K562 (cell line): ENCODE results near the gene CPSF2. TPM values are rescaled to one million over a fixed set of nuclear protein-coding genes. Genes with fewer than 3 reads are reported as not detected.

Source experiments
- ASH1L ChIP-seq: fragments of 450-650 bp; IDR thresholded peaks from 2 replicates; pipeline ENCODE4 v1.6.1; 2018; ENCODE audit warnings: borderline replicate concordance, mild to moderate bottlenecking, low read depth; ENCODE audit not compliant: partially characterized antibody
- ELF2 ChIP-seq: fragments of 250-450 bp; sonication (Bioruptor Pico); IDR thresholded peaks from 2 replicates; pipeline ENCODE4 v1.5.0; 2021; ENCODE audit warnings: mild to moderate bottlenecking
- ESRRB ChIP-seq: fragments of 250-450 bp; sonication (Bioruptor Pico); IDR thresholded peaks from 2 replicates; pipeline ENCODE4 v1.5.0; 2020; ENCODE audit warnings: mild to moderate bottlenecking, moderate library complexity, borderline replicate concordance
- L3MBTL2 ChIP-seq: fragments of 450-650 bp; IDR thresholded peaks from 2 replicates; pipeline ENCODE4 v1.6.1; 2016; ENCODE audit warnings: mild to moderate bottlenecking, moderate library complexity
- MAFF ChIP-seq: IDR thresholded peaks from 2 replicates; pipeline ENCODE4 v1.6.1; 2012; ENCODE audit warnings: low read length, improper control_type of control experiment
- MIER1 ChIP-seq: fragments of 450-650 bp; IDR thresholded peaks from 2 replicates; pipeline ENCODE4 v1.6.1; 2016; ENCODE audit warnings: antibody characterized with exemption, mild to moderate bottlenecking, low read depth
- MYBL2 ChIP-seq, 2 experiments: fragments of 450-650 bp in 1 of 2; sonication (generic) in 1 of 2; formaldehyde crosslinking in 1 of 2; IDR thresholded peaks; 2 replicates each; pipeline versions ENCODE4 v1.6.1 to v1.8.1; 2017 to 2022; ENCODE audit warnings: borderline replicate concordance in 1 of 2, inconsistent platforms in 1 of 2, low read depth in 1 of 2, mild to moderate bottlenecking in 1 of 2, missing genetic modification reagents in 1 of 2, moderate library complexity in 1 of 2
- NCOA4 ChIP-seq: fragments of 450-650 bp; IDR thresholded peaks from 2 replicates; pipeline ENCODE4 v1.6.1; 2018; ENCODE audit warnings: mild to moderate bottlenecking; ENCODE audit not compliant: partially characterized antibody
- NFXL1 ChIP-seq: fragments of 450-650 bp; formaldehyde crosslinking; IDR thresholded peaks from 2 replicates; pipeline ENCODE4 v1.4.0; 2021; ENCODE audit warnings: mild to moderate bottlenecking
- ZKSCAN3 ChIP-seq: fragments of 250-450 bp; sonication (Bioruptor Pico); IDR thresholded peaks from 2 replicates; pipeline ENCODE4 v1.4.0; 2020
- ZNF165 ChIP-seq: fragments of 250-450 bp; sonication (Bioruptor Pico); IDR thresholded peaks from 2 replicates; pipeline ENCODE4 v1.4.0; 2020; ENCODE audit warnings: borderline replicate concordance
- ZNF3 ChIP-seq: fragments of 250-450 bp; sonication (Bioruptor Pico); IDR thresholded peaks from 2 replicates; pipeline ENCODE4 v1.5.0; 2021; ENCODE audit warnings: mild to moderate bottlenecking, moderate library complexity
- ZNF830 ChIP-seq: fragments of 250-450 bp; sonication (Bioruptor Pico); IDR thresholded peaks from 2 replicates; pipeline ENCODE4 v1.5.0; 2021; ENCODE audit warnings: mild to moderate bottlenecking
- polyA plus RNA-seq, 8 experiments: library from polyadenylated mRNA; depleted of rRNA in 4 of 8; stranded (reverse) in 5 of 8; unstranded in 3 of 8; fragments of >200 nt; fragmentation: Nextera tagmentation in 2 of 8; fragmentation: Illumina TruSeq in 1 of 8; extraction: Ambion mirVana in 2 of 8; extraction: Trizol in 1 of 8; gene quantifications; 2 replicates each; pipeline versions ENCODE4 v1.2.1 to v1.2.3, GENCODE V29; 2011 to 2014; ENCODE audit warnings: inconsistent platforms in 1 of 8, missing spikeins in 1 of 8
- total RNA-seq, 7 experiments: library from RNA; depleted of rRNA in 6 of 7; stranded (reverse); fragments of >200 nt in 6 of 7; fragmentation: Illumina TruSeq in 2 of 7; extraction: Trizol in 2 of 7; gene quantifications; 2 replicates each; pipeline versions ENCODE4 v1.2.1 to v1.2.3, GENCODE V29; 2011 to 2021; ENCODE audit warnings: low replicate concordance in 1 of 7
- TF ChIP-seq, protein P1 (sequence below), 2 experiments: fragments of 200-800 bp in 1 of 2; sonication (Bioruptor generic) in 1 of 2; sonication (generic) in 1 of 2; formaldehyde crosslinking in 1 of 2; IDR thresholded peaks in 1 of 2; conservative IDR thresholded peaks in 1 of 2; 2 replicates each; pipeline versions ENCODE4 v1.5.0 to v1.6.1; 2016 to 2020; ENCODE audit warnings: missing compliant biosample characterization in 1 of 2, missing genetic modification characterization in 1 of 2, missing genetic modification reagents in 1 of 2
- TF ChIP-seq, protein P2 (sequence below): fragments of 450-650 bp; formaldehyde crosslinking; IDR thresholded peaks from 2 replicates; pipeline ENCODE4 v1.4.0; 2022; ENCODE audit warnings: missing genetic modification characterization
- TF ChIP-seq, protein P3 (sequence below): sonication (generic); formaldehyde crosslinking; IDR thresholded peaks from 2 replicates; pipeline ENCODE4 v1.8.1; 2023; ENCODE audit warnings: mild to moderate bottlenecking, missing genetic modification reagents
- TF ChIP-seq, protein P4 (sequence below): fragments of 450-650 bp; conservative IDR thresholded peaks from 2 replicates; pipeline ENCODE4 v1.6.1; 2016; ENCODE audit warnings: missing genetic modification characterization, low read depth, mild to moderate bottlenecking, control low read depth, missing compliant biosample characterization
- TF ChIP-seq, protein P5 (sequence below): fragments of 250-450 bp; sonication (Bioruptor Pico); IDR thresholded peaks from 2 replicates; pipeline ENCODE4 v1.9.0; 2021; ENCODE audit warnings: mild to moderate bottlenecking

Gene CPSF2
- total and polyA plus RNA-seq, 9 of the 15 experiments (the other 6 are each of a cell fraction or from before 2014, with no cell fraction given): 20.8 to 71.3 (median 49.0) TPM

DNA sequence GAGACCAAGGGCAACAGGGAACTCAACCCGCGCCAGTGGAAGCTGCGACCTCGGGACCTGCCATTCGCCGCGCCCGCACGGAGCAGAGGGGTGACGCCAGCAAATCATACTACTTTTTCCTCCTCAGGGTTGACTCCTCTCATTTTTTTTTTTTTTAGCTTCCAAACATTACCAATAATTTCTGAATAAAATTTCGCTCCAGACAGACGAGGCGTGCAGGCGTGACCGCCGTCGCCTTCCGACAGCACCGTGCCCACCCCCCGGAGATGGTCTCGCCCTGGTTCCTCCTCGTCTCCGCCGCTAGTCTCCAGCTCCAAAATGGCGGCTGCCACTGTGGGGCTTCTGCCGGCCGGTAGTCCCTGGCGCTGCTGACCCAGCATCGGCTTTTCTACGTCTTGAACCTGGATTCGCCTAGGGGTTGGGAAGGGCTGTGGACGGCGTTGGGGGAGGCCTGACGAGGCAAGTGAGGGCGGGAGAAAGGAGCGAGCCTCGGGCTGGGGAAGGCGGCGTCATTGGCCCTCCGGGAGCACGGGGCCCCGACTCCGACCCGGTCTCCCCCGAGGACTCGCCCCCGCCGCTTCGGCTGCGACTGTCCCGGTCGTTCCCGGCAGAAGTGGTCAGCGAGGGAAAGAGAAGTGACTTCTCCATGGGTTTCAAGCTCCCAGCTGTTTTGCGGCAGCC lies at the start of gene CPSF2, which contains the start of gene NDUFB1 (continued):
- TF ChIP-seq, protein P1, sequence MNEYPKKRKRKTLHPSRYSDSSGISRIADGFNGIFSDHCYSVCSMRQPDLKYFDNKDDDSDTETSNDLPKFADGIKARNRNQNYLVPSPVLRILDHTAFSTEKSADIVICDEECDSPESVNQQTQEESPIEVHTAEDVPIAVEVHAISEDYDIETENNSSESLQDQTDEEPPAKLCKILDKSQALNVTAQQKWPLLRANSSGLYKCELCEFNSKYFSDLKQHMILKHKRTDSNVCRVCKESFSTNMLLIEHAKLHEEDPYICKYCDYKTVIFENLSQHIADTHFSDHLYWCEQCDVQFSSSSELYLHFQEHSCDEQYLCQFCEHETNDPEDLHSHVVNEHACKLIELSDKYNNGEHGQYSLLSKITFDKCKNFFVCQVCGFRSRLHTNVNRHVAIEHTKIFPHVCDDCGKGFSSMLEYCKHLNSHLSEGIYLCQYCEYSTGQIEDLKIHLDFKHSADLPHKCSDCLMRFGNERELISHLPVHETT (CRISPR knock-in tag; conservative IDR thresholded peaks at IDR 0.05 in 1 of 2, IDR thresholded peaks at IDR 0.05 in 1 of 2): no peak
- no peak for TF ChIP-seq ZNF3 (CRISPR knock-in tag)
- TF ChIP-seq, protein P2, sequence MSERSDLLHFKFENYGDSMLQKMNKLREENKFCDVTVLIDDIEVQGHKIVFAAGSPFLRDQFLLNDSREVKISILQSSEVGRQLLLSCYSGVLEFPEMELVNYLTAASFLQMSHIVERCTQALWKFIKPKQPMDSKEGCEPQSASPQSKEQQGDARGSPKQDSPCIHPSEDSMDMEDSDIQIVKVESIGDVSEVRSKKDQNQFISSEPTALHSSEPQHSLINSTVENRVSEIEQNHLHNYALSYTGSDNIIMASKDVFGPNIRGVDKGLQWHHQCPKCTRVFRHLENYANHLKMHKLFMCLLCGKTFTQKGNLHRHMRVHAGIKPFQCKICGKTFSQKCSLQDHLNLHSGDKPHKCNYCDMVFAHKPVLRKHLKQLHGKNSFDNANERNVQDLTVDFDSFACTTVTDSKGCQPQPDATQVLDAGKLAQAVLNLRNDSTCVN (CRISPR knock-in tag): no peak
- peak; percentile 45; the same call in 1 of the 2 replicates for TF ChIP-seq MAFF
- no peak for TF ChIP-seq ZNF165 (CRISPR knock-in tag)
- TF ChIP-seq, protein P3, sequence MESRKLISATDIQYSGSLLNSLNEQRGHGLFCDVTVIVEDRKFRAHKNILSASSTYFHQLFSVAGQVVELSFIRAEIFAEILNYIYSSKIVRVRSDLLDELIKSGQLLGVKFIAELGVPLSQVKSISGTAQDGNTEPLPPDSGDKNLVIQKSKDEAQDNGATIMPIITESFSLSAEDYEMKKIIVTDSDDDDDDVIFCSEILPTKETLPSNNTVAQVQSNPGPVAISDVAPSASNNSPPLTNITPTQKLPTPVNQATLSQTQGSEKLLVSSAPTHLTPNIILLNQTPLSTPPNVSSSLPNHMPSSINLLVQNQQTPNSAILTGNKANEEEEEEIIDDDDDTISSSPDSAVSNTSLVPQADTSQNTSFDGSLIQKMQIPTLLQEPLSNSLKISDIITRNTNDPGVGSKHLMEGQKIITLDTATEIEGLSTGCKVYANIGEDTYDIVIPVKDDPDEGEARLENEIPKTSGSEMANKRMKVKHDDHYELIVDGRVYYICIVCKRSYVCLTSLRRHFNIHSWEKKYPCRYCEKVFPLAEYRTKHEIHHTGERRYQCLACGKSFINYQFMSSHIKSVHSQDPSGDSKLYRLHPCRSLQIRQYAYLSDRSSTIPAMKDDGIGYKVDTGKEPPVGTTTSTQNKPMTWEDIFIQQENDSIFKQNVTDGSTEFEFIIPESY (CRISPR knock-in tag): no peak
- TF ChIP-seq MYBL2 (IDR thresholded peaks at IDR 0.05; ENCODE audit: low read depth): no peak
- no peak for TF ChIP-seq MYBL2 (CRISPR knock-in tag; IDR thresholded peaks at IDR 0.05; ENCODE audit: borderline replicate concordance)
- TF ChIP-seq ZKSCAN3 (CRISPR knock-in tag): no peak
- TF ChIP-seq, protein P4, sequence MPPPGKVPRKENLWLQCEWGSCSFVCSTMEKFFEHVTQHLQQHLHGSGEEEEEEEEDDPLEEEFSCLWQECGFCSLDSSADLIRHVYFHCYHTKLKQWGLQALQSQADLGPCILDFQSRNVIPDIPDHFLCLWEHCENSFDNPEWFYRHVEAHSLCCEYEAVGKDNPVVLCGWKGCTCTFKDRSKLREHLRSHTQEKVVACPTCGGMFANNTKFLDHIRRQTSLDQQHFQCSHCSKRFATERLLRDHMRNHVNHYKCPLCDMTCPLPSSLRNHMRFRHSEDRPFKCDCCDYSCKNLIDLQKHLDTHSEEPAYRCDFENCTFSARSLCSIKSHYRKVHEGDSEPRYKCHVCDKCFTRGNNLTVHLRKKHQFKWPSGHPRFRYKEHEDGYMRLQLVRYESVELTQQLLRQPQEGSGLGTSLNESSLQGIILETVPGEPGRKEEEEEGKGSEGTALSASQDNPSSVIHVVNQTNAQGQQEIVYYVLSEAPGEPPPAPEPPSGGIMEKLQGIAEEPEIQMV (tag): no peak
- TF ChIP-seq, protein P5, sequence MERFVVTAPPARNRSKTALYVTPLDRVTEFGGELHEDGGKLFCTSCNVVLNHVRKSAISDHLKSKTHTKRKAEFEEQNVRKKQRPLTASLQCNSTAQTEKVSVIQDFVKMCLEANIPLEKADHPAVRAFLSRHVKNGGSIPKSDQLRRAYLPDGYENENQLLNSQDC (CRISPR knock-in tag): no peak
- no peak for TF ChIP-seq ESRRB (CRISPR knock-in tag)
- no peak for TF ChIP-seq L3MBTL2
- TF ChIP-seq ELF2: no peak
- TF ChIP-seq MIER1: no peak
- TF ChIP-seq ASH1L: peak; percentile 86
- no peak for TF ChIP-seq ZNF830 (CRISPR knock-in tag)
- TF ChIP-seq NCOA4: no peak
- TF ChIP-seq NFXL1: no peak
